HEK293 (cell line): ENCODE data around the gene GCH1.

ENCODE experiments used
- CTCF ChIA-PET: fragments of 350-600 bp; formaldehyde crosslinking; extraction: SDS; loops from one replicate; lab custom pipeline; 2021; ENCODE audit warnings: antibody characterized with exemption; lab: Yijun Ruan, JAX
- POLR2A ChIA-PET: fragments of 300-600 bp; formaldehyde crosslinking; extraction: SDS; loops from one replicate; lab custom pipeline; 2020; ENCODE audit warnings: antibody characterized with exemption, inconsistent platforms; lab: Yijun Ruan, JAX
- H3K27ac ChIP-seq: fragments of 200-500 bp; sonication (Bioruptor generic); 2 replicates; pipeline ENCODE4 v1.5.1; 2014; ENCODE audit warnings: low read depth, low read length, control low read depth, inconsistent platforms; ENCODE audit errors: extremely low read depth
- H3K36me3 ChIP-seq, 2 experiments: fragments of 200-500 bp in 1 of 2; sonication (Bioruptor generic) in 1 of 2; 1 replicate in 1 of 2; 2 replicates in 1 of 2; pipeline ENCODE4 v1.5.1; 2014 to 2017; ENCODE audit warnings: inconsistent platforms in 2 of 2, low read length in 2 of 2; ENCODE audit not compliant: control insufficient read depth in 2 of 2, insufficient read depth in 1 of 2
- H3K4me1 ChIP-seq: fragments of 200-500 bp; sonication (Bioruptor generic); 2 replicates; pipeline ENCODE4 v1.5.1; 2014; ENCODE audit warnings: mild to moderate bottlenecking, low read length, inconsistent platforms; ENCODE audit not compliant: control insufficient read depth, insufficient read depth
- H3K4me3 ChIP-seq: 2 replicates; pipeline ENCODE4 v1.5.1; 2011; ENCODE audit warnings: low read depth, mild to moderate bottlenecking, control low read depth, low read length, moderate library complexity
- H3K9me3 ChIP-seq: fragments of 200-500 bp; sonication (Bioruptor generic); 2 replicates; pipeline ENCODE4 v1.5.1; 2014; ENCODE audit warnings: low read depth, low read length, inconsistent platforms; ENCODE audit not compliant: control insufficient read depth, insufficient read depth
- GFI1B ChIP-seq: fragments of 450-650 bp; formaldehyde crosslinking; IDR thresholded peaks from 2 replicates; pipeline ENCODE4 v1.5.1; 2016; ENCODE audit warnings: missing biosample characterization, missing genetic modification characterization
- GLI4 ChIP-seq: fragments of 450-650 bp; formaldehyde crosslinking; IDR thresholded peaks from 2 replicates; pipeline ENCODE4 v1.5.1; 2016; ENCODE audit warnings: missing biosample characterization, missing genetic modification characterization
- HOXA7 ChIP-seq: sonication (generic); formaldehyde crosslinking; IDR thresholded peaks from 2 replicates; pipeline ENCODE4 v1.8.1; 2022; ENCODE audit warnings: missing genetic modification reagents, borderline replicate concordance
- KLF16 ChIP-seq: fragments of 450-650 bp; formaldehyde crosslinking; IDR thresholded peaks from 2 replicates; pipeline ENCODE4 v1.5.1; 2017; ENCODE audit warnings: missing biosample characterization, missing genetic modification characterization
- MYNN ChIP-seq: fragments of 450-650 bp; formaldehyde crosslinking; IDR thresholded peaks from 2 replicates; pipeline ENCODE4 v1.5.1; 2016; ENCODE audit warnings: missing biosample characterization, missing genetic modification characterization, borderline replicate concordance
- PRDM1 ChIP-seq: fragments of 450-650 bp; formaldehyde crosslinking; IDR thresholded peaks from 2 replicates; pipeline ENCODE4; 2016; ENCODE audit warnings: missing biosample characterization, missing genetic modification characterization
- ZBTB20 ChIP-seq: fragments of 450-650 bp; formaldehyde crosslinking; IDR thresholded peaks from 2 replicates; pipeline ENCODE4 v1.5.1; 2016; ENCODE audit warnings: missing biosample characterization, missing genetic modification characterization
- ZFP37 ChIP-seq: fragments of 450-650 bp; formaldehyde crosslinking; IDR thresholded peaks from 2 replicates; pipeline ENCODE4 v1.5.1; 2016; ENCODE audit warnings: missing biosample characterization, missing genetic modification characterization
- ZNF19 ChIP-seq: fragments of 450-650 bp; formaldehyde crosslinking; IDR thresholded peaks from 2 replicates; pipeline ENCODE4; 2016; ENCODE audit warnings: missing biosample characterization, missing genetic modification characterization, low read depth
- ZNF24 ChIP-seq: fragments of 450-650 bp; formaldehyde crosslinking; IDR thresholded peaks from 2 replicates; pipeline ENCODE4 v1.5.1; 2016; ENCODE audit warnings: missing biosample characterization, missing genetic modification characterization
- ZNF266 ChIP-seq: fragments of 450-650 bp; formaldehyde crosslinking; IDR thresholded peaks from 2 replicates; pipeline ENCODE4 v1.5.1; 2016; ENCODE audit warnings: missing biosample characterization, missing genetic modification characterization, low read depth
- ZNF311 ChIP-seq: fragments of 450-650 bp; formaldehyde crosslinking; IDR thresholded peaks from 2 replicates; pipeline ENCODE4 v1.5.1; 2017; ENCODE audit warnings: missing biosample characterization, missing genetic modification characterization, borderline replicate concordance
- ZNF354C ChIP-seq: fragments of 450-650 bp; formaldehyde crosslinking; IDR thresholded peaks from 2 replicates; pipeline ENCODE4 v1.5.1; 2016; ENCODE audit warnings: missing biosample characterization, missing genetic modification characterization, low read depth, borderline replicate concordance
- ZNF624 ChIP-seq: fragments of 450-650 bp; formaldehyde crosslinking; IDR thresholded peaks from 2 replicates; pipeline ENCODE4 v1.5.1; 2017; ENCODE audit warnings: missing biosample characterization, missing genetic modification characterization
- ZNF768 ChIP-seq: fragments of 450-650 bp; formaldehyde crosslinking; IDR thresholded peaks from 2 replicates; pipeline ENCODE4 v1.5.1; 2018; ENCODE audit warnings: missing biosample characterization, mild to moderate bottlenecking, missing genetic modification characterization
- TF ChIP-seq, protein P1 (sequence below): fragments of 450-650 bp; formaldehyde crosslinking; IDR thresholded peaks from 2 replicates; pipeline ENCODE4 v1.5.1; 2016; ENCODE audit warnings: missing biosample characterization, missing genetic modification characterization
- TF ChIP-seq, protein P2 (sequence below): fragments of 450-650 bp; formaldehyde crosslinking; IDR thresholded peaks from 2 replicates; pipeline ENCODE4; 2016; ENCODE audit warnings: missing biosample characterization, missing genetic modification characterization
- TF ChIP-seq, protein P3 (sequence below): IDR thresholded peaks from 2 replicates; pipeline ENCODE4 v1.6.1; 2011; ENCODE audit warnings: mild to moderate bottlenecking, low read depth, low read length, borderline replicate concordance
- TF ChIP-seq, protein P4 (sequence below): fragments of 450-650 bp; formaldehyde crosslinking; IDR thresholded peaks from 2 replicates; pipeline ENCODE4 v1.5.1; 2016; ENCODE audit warnings: missing biosample characterization, missing genetic modification characterization
- TF ChIP-seq, protein P5 (sequence below): fragments of 450-650 bp; formaldehyde crosslinking; IDR thresholded peaks from 2 replicates; pipeline ENCODE4 v1.5.1; 2016; ENCODE audit warnings: missing biosample characterization, missing genetic modification characterization
- TF ChIP-seq, protein P6 (sequence below): fragments of 450-650 bp; formaldehyde crosslinking; IDR thresholded peaks from 2 replicates; pipeline ENCODE4 v1.5.1; 2016; ENCODE audit warnings: missing biosample characterization, missing genetic modification characterization
- TF ChIP-seq, protein P7 (sequence below): fragments of 450-650 bp; formaldehyde crosslinking; IDR thresholded peaks from 2 replicates; pipeline ENCODE4 v1.5.1; 2016; ENCODE audit warnings: missing biosample characterization, missing genetic modification characterization, low read depth

GCH1 gene

DNA sequence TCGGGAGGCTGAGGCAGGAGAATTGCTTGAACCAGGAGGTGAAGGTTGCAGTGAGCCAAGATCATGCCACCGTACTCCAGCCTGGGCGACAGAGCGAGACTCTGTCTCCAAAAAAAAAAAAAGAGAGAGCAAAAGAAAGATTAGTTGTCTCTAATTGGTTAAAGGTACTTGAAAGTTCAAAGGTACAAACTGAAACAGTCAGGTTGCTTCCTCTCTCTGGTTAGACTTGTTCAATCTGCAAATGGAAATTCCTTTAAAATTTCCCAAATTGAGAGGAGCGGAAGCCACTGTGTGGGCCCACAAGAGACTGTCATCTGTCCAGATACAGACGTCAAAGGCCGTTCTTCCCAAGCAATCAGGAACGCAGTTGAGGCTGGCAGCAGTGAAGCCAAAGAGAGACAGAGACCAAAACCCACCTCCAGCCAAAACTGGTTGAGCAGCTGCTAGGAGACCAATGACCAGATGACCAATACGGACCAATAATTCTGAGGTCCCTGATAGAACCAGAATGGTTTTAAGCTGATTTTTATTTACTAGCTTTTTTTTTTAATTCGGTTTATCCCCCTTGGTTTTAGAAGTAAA, 63.6 kb downstream of the GCH1 start:
- Histone ChIP-seq H3K9me3 (no peaks in the 10 kb centered on the region), H3K4me3 (no peak overlapping the region), H3K4me1 (no peaks in the 10 kb centered on the region), H3K36me3 (peaks cover 0 to 9% of the 10 kb centered on the region in 2 experiments; a peak in 1 of 3 replicates), H3K27ac (no peak overlapping the region)
- TF ChIP-seq HOXA7, result no peak
- no peak for TF ChIP-seq ZFP37 (tag by site-specific recombination)
- TF ChIP-seq, protein P1, sequence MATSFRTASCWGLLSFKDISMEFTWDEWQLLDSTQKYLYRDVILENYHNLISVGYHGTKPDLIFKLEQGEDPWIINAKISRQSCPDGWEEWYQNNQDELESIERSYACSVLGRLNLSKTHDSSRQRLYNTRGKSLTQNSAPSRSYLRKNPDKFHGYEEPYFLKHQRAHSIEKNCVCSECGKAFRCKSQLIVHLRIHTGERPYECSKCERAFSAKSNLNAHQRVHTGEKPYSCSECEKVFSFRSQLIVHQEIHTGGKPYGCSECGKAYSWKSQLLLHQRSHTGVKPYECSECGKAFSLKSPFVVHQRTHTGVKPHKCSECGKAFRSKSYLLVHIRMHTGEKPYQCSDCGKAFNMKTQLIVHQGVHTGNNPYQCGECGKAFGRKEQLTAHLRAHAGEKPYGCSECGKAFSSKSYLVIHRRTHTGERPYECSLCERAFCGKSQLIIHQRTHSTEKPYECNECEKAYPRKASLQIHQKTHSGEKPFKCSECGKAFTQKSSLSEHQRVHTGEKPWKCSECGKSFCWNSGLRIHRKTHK (tag by site-specific recombination), result no peak
- TF ChIP-seq GLI4, result no peak
- TF ChIP-seq ZNF354C (tag by site-specific recombination), result no peak
- TF ChIP-seq, protein P2, sequence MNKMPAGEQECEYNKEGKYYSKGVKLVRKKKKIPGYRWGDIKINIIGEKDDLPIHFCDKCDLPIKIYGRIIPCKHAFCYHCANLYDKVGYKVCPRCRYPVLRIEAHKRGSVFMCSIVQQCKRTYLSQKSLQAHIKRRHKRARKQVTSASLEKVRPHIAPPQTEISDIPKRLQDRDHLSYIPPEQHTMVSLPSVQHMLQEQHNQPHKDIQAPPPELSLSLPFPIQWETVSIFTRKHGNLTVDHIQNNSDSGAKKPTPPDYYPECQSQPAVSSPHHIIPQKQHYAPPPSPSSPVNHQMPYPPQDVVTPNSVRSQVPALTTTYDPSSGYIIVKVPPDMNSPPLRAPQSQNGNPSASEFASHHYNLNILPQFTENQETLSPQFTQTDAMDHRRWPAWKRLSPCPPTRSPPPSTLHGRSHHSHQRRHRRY (tag by site-specific recombination), result no peak
- no peak for TF ChIP-seq ZNF19 (tag by site-specific recombination)
- TF ChIP-seq ZNF768 (tag by site-specific recombination), result no peak
- no peak for TF ChIP-seq MYNN (tag by site-specific recombination)
- no peak for TF ChIP-seq ZNF266 (tag by site-specific recombination)
- TF ChIP-seq, protein P3, sequence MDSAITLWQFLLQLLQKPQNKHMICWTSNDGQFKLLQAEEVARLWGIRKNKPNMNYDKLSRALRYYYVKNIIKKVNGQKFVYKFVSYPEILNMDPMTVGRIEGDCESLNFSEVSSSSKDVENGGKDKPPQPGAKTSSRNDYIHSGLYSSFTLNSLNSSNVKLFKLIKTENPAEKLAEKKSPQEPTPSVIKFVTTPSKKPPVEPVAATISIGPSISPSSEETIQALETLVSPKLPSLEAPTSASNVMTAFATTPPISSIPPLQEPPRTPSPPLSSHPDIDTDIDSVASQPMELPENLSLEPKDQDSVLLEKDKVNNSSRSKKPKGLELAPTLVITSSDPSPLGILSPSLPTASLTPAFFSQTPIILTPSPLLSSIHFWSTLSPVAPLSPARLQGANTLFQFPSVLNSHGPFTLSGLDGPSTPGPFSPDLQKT, result no peak
- TF ChIP-seq, protein P4, sequence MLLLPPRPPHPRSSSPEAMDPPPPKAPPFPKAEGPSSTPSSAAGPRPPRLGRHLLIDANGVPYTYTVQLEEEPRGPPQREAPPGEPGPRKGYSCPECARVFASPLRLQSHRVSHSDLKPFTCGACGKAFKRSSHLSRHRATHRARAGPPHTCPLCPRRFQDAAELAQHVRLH (tag by site-specific recombination), result no peak
- ChIA-PET POLR2A (no interaction called here), CTCF (no interaction called here)

DNA sequence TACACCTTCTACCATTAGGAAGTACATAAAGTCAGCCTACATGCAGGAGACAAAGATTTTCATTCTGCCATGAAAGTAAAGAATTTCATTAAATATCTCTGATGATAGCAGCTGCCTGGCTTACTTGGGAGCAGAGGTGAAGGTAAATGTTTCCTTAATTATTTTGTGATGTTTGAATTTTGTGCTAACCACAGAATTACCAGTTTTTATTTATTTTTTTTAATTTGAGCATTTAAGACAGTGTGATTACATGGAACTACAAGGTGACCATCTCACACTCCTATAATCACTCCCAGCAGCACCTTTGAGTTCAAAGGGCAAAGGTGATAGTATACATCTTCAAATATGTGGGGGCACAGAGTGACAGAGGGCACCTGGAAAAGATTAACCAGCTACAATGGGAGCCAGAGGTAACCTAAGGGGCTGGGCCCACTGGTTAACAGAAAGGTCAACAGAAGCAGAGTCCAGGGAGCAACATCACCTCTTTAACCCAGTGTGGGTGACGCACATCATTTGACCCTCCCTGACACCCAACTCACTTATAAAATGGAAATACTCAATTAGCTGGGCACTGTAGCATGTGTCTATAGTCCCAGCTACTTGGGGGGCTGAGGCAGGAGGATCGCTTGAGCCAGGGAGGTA, 65.0 kb downstream of the GCH1 start:
- Histone ChIP-seq H3K27ac (no peak overlapping the region), H3K4me3 (no peak overlapping the region), H3K9me3 (no peaks in the 10 kb centered on the region), H3K36me3 (peaks cover 0 to 9% of the 10 kb centered on the region in 2 experiments; a peak in 1 of 3 replicates), H3K4me1 (no peaks in the 10 kb centered on the region)
- ChIA-PET POLR2A (no interaction called here), CTCF (interaction anchor here (0.6 kb wide), 1 partner anchor 101 kb away, joined by 4 read pairs; no protein-coding TSS in a partner anchor)
- TF ChIP-seq ZNF311 (no peak), KLF16 (tag by site-specific recombination) (no peak), ZNF24 (tag by site-specific recombination) (no peak), ZNF624 (tag by site-specific recombination) (no peak), ZBTB20 (tag by site-specific recombination) (no peak), PRDM1 (tag by site-specific recombination) (no peak), GFI1B (tag by site-specific recombination) (no peak)
- TF ChIP-seq, protein P5, sequence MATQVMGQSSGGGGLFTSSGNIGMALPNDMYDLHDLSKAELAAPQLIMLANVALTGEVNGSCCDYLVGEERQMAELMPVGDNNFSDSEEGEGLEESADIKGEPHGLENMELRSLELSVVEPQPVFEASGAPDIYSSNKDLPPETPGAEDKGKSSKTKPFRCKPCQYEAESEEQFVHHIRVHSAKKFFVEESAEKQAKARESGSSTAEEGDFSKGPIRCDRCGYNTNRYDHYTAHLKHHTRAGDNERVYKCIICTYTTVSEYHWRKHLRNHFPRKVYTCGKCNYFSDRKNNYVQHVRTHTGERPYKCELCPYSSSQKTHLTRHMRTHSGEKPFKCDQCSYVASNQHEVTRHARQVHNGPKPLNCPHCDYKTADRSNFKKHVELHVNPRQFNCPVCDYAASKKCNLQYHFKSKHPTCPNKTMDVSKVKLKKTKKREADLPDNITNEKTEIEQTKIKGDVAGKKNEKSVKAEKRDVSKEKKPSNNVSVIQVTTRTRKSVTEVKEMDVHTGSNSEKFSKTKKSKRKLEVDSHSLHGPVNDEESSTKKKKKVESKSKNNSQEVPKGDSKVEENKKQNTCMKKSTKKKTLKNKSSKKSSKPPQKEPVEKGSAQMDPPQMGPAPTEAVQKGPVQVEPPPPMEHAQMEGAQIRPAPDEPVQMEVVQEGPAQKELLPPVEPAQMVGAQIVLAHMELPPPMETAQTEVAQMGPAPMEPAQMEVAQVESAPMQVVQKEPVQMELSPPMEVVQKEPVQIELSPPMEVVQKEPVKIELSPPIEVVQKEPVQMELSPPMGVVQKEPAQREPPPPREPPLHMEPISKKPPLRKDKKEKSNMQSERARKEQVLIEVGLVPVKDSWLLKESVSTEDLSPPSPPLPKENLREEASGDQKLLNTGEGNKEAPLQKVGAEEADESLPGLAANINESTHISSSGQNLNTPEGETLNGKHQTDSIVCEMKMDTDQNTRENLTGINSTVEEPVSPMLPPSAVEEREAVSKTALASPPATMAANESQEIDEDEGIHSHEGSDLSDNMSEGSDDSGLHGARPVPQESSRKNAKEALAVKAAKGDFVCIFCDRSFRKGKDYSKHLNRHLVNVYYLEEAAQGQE (tag by site-specific recombination), result no peak
- TF ChIP-seq, protein P6, sequence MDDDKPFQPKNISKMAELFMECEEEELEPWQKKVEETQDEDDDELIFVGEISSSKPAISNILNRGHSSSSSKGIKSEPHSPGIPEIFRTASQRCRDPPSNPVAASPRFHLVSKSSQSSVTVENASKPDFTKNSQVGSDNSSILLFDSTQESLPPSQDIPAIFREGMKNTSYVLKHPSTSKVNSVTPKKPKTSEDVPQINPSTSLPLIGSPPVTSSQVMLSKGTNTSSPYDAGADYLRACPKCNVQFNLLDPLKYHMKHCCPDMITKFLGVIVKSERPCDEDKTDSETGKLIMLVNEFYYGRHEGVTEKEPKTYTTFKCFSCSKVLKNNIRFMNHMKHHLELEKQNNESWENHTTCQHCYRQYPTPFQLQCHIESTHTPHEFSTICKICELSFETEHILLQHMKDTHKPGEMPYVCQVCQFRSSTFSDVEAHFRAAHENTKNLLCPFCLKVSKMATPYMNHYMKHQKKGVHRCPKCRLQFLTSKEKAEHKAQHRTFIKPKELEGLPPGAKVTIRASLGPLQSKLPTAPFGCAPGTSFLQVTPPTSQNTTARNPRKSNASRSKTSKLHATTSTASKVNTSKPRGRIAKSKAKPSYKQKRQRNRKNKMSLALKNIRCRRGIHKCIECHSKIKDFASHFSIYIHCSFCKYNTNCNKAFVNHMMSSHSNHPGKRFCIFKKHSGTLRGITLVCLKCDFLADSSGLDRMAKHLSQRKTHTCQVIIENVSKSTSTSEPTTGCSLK (tag by site-specific recombination), result no peak
- TF ChIP-seq, protein P7, sequence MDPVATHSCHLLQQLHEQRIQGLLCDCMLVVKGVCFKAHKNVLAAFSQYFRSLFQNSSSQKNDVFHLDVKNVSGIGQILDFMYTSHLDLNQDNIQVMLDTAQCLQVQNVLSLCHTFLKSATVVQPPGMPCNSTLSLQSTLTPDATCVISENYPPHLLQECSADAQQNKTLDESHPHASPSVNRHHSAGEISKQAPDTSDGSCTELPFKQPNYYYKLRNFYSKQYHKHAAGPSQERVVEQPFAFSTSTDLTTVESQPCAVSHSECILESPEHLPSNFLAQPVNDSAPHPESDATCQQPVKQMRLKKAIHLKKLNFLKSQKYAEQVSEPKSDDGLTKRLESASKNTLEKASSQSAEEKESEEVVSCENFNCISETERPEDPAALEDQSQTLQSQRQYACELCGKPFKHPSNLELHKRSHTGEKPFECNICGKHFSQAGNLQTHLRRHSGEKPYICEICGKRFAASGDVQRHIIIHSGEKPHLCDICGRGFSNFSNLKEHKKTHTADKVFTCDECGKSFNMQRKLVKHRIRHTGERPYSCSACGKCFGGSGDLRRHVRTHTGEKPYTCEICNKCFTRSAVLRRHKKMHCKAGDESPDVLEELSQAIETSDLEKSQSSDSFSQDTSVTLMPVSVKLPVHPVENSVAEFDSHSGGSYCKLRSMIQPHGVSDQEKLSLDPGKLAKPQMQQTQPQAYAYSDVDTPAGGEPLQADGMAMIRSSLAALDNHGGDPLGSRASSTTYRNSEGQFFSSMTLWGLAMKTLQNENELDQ (tag by site-specific recombination), result no peak
